HG03097 (cell line): ENCODE results near the gene P2RY8.

ENCODE experiments used
- ATAC-seq: cut with Tn5 transposase; IDR thresholded peaks from one replicate; pipeline ENCODE4 v1.9.1; 2021; ENCODE audit not compliant: unreplicated experiment, low FRiP score

Gene P2RY8

GRCh38 chrX:1423215-1423614 is 113.8 kb downstream of the P2RY8 start:
- no peak for ATAC-seq

- no peak for ATAC-seq
Measured at GRCh38 chrX:1422135-1422465, 114.9 kb downstream of the P2RY8 start.

DNA sequence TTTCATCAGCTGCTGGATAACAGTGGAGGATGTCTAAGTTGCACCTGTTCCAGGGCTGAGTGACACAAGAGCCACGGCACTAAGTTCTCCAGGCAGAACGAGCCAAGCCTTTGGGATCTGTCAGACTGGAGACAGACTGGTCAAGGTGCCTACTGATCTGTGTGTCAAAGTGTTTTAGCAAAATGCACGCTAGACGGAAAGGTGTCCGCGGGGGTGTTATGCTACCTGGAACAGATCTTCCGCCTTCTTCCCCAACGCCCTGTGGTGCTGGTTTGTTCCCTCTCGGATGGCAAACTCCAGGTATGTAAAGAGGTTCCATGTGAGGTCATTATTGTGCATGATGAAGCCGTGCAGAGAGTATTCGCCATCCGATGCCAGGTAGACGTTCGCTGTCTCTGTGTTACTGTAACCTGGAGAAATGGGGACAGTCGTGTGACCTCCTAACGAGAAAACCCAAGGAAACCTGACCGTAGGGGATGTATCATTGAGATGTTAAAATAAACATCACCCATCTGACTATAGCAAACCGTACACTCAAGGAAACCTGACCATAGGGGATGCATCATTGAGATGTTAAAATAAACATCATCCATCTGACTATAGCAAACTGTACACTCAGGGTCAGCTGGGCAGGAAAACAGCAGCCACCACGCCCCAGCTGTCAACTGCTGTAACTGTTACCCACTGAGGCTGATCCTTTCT is 115.4 kb downstream of the P2RY8 start:
- ATAC-seq: no peak

GRCh38 chrX:1420371-1420770 is 116.6 kb downstream of the P2RY8 start:
- no peak for ATAC-seq

GRCh38 chrX:1419545-1420355 is 117.2 kb downstream of the P2RY8 start:
- ATAC-seq: no peak

DNA sequence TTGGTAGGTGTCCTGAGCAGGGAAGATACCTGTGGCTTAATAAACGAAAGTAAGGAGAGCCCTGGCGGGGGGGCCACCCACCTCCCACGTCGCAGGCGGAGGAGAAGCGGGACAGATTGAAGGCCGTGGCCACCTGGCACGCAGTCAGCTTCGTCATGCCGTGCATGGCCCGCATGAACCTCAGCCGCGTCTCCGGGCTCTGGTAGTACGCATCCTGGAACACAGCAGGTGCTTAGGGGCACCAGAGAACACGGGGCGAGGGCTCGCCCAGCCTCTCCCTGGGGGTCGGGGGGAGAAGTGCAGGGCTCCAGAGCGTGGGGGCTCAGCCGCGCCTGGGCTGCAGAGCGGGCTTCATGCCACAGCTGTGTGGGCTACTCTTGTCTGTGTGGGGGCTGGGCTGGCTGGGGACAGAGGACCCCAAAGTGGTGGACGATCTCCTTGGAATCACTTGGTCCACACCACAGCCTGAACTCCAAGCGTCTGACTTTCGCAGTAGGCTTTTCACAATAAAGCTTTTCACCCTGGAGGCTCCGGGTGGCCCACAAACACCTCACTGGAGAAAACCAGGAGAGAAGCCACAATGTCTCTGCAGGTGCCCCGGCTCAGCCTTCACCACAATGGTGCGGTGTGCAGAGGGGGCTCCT is 118.0 kb downstream of the P2RY8 start:
- no peak for ATAC-seq

DNA sequence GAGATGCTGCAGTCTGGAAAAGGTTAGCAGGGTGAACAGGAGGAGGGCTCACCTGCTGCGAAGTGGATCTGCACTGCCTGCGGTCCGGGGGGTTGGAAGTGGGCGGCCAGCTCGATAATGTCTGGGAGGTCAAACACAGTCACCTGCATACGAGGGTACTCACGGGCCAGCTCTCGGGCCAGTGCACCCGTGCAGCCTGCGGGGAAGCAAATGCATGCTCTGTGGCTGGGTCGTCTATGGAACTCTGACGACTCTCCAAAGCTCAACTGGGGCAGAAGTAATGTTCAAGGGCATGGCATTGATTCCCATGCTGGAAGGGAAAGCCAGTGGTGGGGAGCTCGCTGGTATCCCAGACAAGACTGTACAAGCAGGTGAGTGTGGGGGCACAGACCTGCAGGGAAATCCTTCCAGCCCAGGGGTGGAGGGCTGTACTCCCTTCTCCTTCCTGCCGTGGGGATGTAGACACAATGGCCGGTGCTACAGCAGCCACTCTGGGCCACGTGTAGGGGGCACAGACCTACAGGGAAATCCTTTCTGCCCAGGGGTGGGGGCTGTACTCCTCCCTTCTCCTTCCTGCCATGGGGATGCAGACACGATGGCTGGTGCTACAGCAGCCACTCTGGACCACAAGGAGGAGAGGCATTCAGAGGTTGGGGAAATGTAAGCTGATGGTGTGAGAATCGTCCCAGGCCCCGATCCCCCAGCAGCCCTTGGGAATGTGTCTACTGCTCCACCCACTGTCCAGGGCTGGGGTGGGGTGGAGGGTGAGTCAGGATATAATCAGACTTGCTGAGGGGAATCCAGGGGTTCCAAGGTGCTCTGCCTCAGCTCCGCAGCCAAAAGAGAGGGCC is 118.8 kb downstream of the P2RY8 start:
- no peak for ATAC-seq

DNA sequence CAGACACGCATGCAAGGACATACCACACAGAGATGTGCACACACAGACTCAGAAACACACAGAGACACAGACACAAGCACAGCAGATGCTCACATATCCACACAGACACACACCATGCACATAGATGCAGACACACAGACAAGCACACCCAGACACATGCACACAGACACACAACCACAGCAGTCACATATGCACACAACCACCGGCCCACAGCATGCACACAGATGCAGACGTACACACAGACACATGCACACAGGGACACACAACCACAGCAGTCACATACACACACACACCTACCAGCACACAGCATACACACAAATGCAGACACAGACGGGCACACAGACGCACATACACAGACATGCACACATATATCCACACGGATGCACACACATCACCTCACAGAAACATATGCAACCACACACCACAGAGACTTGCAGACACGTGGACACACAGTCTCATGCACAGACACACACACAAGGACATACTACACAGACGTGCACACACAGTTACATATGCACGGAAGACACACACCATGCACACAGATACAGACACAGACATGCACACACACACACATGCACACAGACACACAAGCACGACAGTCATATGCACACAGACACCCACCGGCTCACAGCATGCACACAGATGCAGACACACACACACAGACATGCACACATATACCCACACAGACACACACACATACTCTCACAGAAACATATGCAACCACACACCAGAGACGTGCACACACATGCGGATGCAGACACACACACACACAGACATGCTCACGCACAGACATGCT is 119.8 kb downstream of the P2RY8 start:
- ATAC-seq: no peak

DNA sequence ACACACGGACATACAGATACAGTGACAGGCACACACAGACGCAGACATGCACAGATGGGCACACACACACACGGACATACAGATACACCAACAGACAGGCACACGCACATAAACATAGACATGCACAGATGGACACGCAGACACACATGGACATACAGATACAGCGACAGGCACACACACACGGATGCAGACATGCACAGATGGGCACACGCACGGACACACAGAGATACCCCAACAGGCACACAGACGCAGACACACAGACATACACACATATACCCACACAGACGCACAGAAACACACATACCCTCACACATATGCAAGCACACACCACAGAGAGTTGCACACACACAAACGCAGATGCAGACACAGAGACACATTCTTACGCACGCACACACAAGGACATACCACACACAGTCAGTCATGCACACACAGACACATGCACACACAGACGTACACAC is 120.6 kb downstream of the P2RY8 start:
- ATAC-seq: no peak
